MG63 (cell line): ENCODE measurements around the gene ANKRD17. TPM values are rescaled to one million over a fixed set of nuclear protein-coding genes. Genes with fewer than 3 reads are reported as not detected.

Experiments used
- DNase-seq: peaks from one replicate; pipeline ENCODE4 v3.0.0-alpha.2; 2020
- H3K27me3 ChIP-seq: fragments of 250-450 bp; sonication (Bioruptor Pico); 2 replicates; pipeline ENCODE4 v1.5.1; 2020; ENCODE audit warnings: mild to moderate bottlenecking, moderate library complexity
- H3K36me3 ChIP-seq: fragments of 250-450 bp; sonication (Bioruptor Pico); 2 replicates; pipeline ENCODE4 v1.5.1; 2020; ENCODE audit warnings: mild to moderate bottlenecking, moderate library complexity
- H3K4me3 ChIP-seq: fragments of 250-450 bp; sonication (Bioruptor Pico); 2 replicates; pipeline ENCODE4 v1.5.1; 2020; ENCODE audit warnings: mild to moderate bottlenecking, moderate library complexity
- H3K9me3 ChIP-seq: fragments of 250-450 bp; sonication (Bioruptor Pico); 2 replicates; pipeline ENCODE4 v1.5.1; 2020; ENCODE audit warnings: mild to moderate bottlenecking, moderate library complexity
- total RNA-seq: library from RNA; depleted of rRNA; stranded (reverse); fragments of >200 nt; shearing (Covaris generic); gene quantifications from 2 replicates; pipeline ENCODE4 v1.2.3, GENCODE V29; 2014; ENCODE audit warnings: low replicate concordance

ANKRD17 gene
- total RNA-seq, 1 experiment from 2014 or later, result 21.2 TPM

DNA sequence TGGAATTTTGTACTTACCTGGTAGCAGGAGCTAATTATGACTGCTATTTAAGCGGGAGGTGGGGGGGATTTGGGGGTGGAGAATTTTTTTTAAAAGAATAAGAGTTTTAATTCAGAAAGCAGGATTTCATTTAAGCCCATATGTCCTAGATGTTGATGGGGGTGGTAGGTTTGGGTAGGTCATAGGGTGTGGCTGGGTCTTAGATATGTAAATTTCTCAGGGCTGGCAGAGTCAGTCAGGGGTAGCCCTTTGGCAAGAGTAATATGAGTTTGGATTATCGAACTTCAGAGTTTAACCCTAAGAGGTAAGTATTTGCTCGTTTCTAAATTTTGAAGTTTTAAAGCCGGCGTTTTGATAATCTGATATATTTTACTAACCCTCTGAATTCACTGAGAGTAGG is 153.9 kb downstream of the ANKRD17 start:
- Histone ChIP-seq H3K27me3 (no peaks in the 10 kb centered on the region), H3K36me3 (peaks cover 34% of the 10 kb centered on the region), H3K4me3 (no peak overlapping the region), H3K9me3 (no peaks in the 10 kb centered on the region)
- DNase-seq, result no peak

DNA sequence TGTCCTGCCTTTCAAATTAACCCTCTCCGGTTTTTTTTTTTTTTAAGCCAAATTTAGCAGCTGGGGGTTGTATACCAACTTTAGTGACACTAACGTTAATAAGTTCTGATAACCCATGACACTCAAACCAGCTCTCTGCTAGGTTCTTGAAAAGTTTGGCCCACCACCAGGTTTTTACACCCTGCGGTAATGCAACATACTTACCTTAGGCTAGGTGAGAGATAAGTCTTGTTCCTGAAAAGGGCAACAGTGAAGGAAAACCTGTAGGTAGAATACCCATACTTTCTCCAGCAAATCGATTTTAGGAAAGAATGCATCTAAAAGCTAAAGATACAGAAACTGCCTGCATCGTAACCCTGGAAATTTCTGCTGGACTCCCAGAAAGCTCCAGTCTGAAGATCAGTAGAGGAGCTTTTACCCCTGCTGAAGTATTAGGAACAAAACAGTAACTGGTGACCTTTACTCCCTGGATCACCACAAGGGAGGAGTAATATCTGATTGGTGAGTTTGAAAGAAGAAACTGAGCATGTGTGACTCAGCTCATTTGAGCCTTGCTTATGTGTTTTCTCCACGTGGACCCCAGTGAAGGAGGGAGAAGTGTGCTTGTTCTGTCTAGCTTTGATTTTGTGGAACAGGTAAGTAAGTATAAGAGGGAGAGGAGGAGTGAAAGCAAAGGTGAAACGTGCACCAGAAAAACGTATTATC is 154.6 kb downstream of the ANKRD17 start:
- Histone ChIP-seq H3K9me3 (no peaks in the 10 kb centered on the region), H3K4me3 (no peak overlapping the region), H3K27me3 (no peaks in the 10 kb centered on the region), H3K36me3 (peaks cover 29% of the 10 kb centered on the region)
- no peak for DNase-seq

DNA sequence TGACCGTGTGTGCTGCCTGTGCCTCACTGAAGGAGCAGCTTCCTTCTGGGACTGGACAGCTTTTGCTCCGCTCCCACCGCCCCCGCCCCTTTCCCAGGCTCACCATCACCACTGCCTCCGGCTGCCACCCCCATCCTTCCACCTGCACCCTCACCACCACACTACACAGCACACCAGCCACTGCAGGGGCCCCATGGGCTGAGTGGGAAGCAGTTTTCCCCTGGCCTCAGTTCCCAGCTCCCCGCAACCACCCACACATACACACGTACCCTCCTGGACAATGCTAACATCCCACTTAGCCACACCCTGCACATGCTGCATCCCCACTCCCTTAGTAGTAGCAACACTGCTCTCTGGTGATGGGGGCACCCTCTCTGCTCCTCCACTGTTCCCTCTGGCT is 159.5 kb downstream of the ANKRD17 start:
- H3K36me3 ChIP-seq, result peaks cover 37% of the 10 kb centered on the region
- DNase-seq, result no peak
- no peaks in the 10 kb centered on the region for H3K27me3 ChIP-seq
- H3K9me3 ChIP-seq, result no peaks in the 10 kb centered on the region
- no peak overlapping the region for H3K4me3 ChIP-seq

DNA sequence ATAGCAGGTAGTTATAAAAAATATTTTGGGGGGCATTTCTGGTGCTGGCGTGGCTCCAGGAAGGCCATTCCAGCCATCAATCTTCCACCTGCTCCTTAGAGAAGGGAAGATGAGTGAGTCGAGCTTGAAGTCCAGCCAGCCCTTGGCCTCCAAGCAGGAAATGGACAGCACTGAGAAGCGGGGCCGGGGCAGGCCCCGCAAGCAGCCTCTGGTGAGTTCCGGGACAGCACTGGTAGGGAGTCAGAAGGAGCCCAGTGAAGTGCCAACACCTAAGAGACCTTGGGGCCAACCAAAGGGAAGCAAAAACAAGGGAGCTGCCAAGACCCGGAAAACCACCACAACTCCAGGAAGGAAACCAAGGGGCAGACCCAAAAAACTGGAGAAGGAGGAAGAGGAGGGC is 159.9 kb downstream of the ANKRD17 start:
- no peak overlapping the region for H3K4me3 ChIP-seq
- H3K27me3 ChIP-seq, result no peaks in the 10 kb centered on the region
- no peak for DNase-seq
- no peaks in the 10 kb centered on the region for H3K9me3 ChIP-seq
- peaks cover 38% of the 10 kb centered on the region for H3K36me3 ChIP-seq

DNA sequence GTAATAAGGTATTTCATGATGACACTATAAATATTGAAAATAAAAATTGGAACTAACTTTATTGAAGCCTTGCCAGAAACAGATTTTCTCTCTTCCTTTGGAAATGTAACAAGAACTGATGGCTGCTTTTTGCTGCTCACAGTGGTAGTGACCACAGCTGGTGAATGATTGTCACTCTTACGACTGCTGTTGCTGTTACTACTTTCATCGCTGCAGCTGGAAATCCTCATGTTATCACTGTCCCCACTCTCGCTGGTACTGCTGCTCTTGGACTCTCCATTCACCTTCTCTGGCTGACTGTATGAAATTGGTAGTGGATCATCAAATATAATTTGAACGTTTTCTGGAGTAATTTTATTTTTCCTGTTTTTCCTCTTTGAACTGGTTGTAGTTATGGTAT is 160.6 kb downstream of the ANKRD17 start:
- Histone ChIP-seq H3K4me3 (no peak overlapping the region), H3K9me3 (no peaks in the 10 kb centered on the region), H3K27me3 (no peaks in the 10 kb centered on the region), H3K36me3 (peaks cover 40% of the 10 kb centered on the region)
- DNase-seq, result no peak

DNA sequence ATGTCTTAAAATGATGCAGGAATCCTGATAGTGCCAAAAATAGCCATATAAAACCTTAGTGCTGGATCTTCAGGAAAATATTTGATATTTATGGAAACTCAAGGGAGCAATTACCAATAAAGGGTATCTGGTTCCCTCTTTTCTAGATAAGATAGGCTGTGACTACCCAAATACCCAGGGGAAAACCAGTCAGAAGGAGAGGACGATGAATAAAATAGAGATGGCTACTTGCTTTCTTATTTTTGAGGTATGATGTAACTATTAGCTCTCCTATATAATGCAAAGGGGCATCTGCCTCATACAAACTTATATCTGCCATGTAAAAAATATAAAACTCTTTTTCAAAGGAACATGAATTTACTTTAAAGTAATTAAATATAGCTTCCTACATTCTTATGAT is 165.7 kb downstream of the ANKRD17 start:
- Histone ChIP-seq H3K27me3 (no peaks in the 10 kb centered on the region), H3K36me3 (peaks cover 40% of the 10 kb centered on the region), H3K9me3 (no peaks in the 10 kb centered on the region), H3K4me3 (no peak overlapping the region)
- no peak for DNase-seq

DNA sequence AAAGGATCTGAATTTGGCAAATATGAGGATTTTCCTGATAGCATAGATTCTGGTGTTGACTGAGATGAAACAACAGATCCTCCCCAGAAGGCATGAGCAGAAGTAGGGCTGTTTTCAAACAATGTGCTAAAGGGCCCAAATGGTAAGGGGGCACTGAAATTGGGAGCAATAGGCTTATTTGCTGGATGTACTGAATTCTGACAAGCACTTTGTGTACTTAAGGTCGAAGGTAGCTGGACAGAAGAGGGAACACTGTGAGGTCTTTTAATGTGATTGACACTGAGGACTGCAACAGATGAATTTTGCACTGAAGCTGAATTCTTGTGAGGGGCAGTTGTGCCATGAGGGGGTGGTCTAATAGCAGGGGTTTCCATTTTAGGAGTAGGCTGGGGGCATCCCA is 167.9 kb downstream of the ANKRD17 start:
- DNase-seq, result no peak
- Histone ChIP-seq H3K4me3 (no peak overlapping the region), H3K9me3 (no peaks in the 10 kb centered on the region), H3K27me3 (no peaks in the 10 kb centered on the region), H3K36me3 (peaks cover 34% of the 10 kb centered on the region)

DNA sequence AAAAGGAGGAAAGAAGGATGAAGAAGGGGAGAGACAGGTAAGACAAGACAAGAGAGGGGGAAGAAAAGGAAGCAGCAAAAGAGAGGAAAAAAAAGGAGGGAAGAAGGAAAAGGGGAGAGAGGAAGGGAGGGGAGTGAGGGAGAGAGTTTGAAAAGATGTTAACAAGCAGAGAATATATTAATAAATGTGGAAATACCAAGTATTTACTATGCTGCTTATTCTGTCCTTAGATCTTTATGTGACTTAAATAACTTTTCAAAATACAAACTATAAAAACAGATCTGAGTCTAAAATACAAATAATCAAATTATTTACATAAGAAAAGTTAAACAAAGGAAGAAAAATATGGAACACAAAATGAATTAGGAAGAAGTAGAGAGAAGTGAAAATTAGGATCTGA is 170.7 kb downstream of the ANKRD17 start:
- Histone ChIP-seq H3K9me3 (no peaks in the 10 kb centered on the region), H3K27me3 (no peaks in the 10 kb centered on the region), H3K36me3 (peaks cover 29% of the 10 kb centered on the region), H3K4me3 (no peak overlapping the region)
- DNase-seq, result no peak

DNA sequence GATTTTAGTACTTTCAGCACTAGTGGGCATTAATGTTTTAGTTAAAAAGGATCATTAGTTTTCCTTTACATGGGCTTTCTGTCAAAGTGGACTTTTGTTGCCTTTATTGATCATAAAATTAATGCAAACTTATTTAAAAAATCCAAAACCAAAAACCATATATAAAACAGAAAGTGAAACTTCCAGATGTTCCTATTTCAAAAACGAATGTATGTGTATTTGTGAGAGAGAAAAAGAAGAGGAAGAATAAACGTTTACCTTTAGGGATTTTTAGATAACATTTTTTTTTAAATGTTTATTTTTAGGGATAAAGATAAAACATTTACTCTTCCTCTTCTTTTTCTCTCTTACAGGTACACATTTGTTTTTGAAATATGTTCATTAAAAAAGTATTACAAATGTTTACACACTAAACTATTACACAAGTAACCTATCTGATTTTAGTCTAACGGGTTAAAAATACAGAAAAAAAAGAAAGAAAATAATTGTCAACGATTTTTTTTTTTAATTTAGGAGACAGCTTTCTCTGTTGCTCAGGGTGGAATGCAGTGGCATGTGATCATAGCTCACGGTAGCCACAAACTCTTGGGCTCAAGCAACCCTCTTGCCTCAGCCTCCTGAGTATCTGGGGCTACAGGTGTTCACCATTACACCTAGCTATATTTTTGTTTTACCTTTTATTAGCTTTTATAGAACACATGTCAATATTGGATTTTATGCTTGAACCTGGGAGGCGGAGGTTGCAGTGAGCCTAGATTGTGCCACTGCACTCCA is 172.3 kb downstream of the ANKRD17 start:
- H3K4me3 ChIP-seq, result no peak overlapping the region
- no peaks in the 10 kb centered on the region for H3K27me3 ChIP-seq
- peaks cover 21% of the 10 kb centered on the region for H3K36me3 ChIP-seq
- DNase-seq, result no peak
- no peaks in the 10 kb centered on the region for H3K9me3 ChIP-seq

DNA sequence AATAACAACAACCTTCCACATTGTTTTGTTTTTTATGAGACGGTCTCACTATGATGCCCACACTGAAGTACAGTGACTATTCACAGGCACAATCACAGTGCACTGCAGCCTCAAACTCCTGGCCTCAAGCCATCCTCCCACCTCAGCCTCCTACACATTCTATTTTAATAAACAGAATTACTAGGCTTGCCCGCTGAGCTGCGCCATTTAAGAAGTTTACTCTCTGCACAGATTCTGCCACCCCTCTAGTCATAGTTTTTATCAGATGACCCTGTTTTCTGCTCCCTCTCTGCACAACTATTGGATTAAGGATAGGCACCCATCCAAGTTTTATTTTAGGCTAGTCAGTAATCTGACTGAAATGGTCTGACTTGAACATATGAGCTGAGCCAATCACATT is 177.8 kb downstream of the ANKRD17 start:
- Histone ChIP-seq H3K4me3 (no peak overlapping the region), H3K36me3 (peaks cover 23% of the 10 kb centered on the region), H3K27me3 (no peaks in the 10 kb centered on the region), H3K9me3 (no peaks in the 10 kb centered on the region)
- no peak for DNase-seq

DNA sequence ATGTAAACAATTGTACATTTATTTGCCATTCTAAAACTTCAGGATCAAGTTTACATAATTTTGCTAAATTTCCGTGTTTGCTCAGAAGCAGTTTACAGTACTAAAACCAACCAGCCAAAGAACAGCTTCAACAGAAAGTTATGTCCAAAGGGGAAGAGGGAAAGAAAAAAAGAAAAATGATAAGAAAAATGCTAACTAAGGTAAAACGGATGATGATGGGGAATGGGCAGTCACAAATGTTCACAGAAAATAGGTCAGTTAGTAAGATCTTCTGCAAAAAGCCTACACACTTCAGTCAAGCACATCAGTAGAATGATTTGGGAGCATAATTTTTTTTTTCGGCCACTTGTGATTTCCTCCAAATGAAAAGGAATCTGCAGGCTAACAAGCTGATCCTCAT is 182.8 kb downstream of the ANKRD17 start:
- no peaks in the 10 kb centered on the region for H3K9me3 ChIP-seq
- peaks cover 32% of the 10 kb centered on the region for H3K36me3 ChIP-seq
- no peaks in the 10 kb centered on the region for H3K27me3 ChIP-seq
- DNase-seq, result no peak
- no peak overlapping the region for H3K4me3 ChIP-seq

DNA sequence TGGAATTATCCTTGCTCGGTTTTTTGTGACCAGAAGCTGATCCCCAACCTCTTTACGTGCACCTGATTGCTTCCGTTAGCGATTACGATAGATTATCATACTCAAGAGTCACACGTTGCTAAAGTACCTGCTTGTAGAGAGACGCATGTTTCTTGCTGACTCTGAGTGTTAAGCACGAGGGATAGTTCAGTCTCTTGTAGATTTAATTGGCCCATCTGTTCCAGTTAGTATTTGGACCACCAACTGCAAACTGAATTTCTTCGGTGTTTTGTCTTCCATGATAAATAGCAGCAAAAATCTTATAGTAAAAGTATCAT is 188.6 kb downstream of the ANKRD17 start:
- Histone ChIP-seq H3K36me3 (peaks cover 18% of the 10 kb centered on the region), H3K27me3 (no peaks in the 10 kb centered on the region), H3K9me3 (no peaks in the 10 kb centered on the region), H3K4me3 (peak overlapping the region; percentile 66)
- no peak for DNase-seq

DNA sequence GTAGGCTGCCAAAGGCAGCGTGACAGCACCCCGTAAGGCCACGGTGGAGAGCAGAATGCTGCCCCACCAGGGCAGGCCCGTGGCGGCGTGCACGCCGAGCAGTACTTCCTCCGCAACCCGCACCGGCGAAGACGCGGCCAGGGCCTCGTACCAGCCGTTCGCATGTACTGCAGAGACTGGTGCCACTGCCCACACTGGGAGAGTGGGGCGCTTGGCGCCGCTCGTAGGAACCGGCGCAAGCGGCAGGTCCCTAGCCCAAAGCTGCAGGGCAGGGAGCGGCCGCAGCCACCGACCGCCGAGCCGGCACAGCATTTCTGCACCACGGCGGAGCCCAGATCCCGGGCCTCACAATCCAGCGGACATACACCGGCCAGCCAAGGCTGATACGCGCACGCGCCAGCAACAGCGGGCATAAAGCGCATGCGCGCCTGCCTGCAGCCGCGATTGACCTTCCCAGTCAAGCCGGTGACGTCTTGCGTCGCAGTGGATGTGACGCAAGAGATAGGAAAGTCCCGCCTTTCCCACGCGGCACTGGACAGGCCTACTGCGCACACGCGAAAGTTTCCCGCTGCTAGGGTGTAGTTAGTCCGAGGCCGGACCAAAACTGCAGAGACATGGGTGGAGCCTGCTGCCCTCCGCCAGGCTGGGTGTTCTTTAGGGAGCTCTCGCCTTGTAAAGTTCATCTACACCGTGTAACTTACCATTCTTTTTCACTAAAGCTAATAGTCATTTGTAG is 189.1 kb downstream of the ANKRD17 start, which contains the start of gene COX18:
TSS of gene COX18 (minus strand) at position 379 of the 736 bp plus-strand sequence. CDS start at position 312, 67 bp downstream.
- Histone ChIP-seq H3K4me3 (peak within 1 kb of the TSS; percentile 66), H3K27me3 (no peaks in the 10 kb centered on the region), H3K9me3 (no peaks in the 10 kb centered on the region), H3K36me3 (peaks cover 14% of the 10 kb centered on the region)
- DNase-seq, result peak; percentile 93

DNA sequence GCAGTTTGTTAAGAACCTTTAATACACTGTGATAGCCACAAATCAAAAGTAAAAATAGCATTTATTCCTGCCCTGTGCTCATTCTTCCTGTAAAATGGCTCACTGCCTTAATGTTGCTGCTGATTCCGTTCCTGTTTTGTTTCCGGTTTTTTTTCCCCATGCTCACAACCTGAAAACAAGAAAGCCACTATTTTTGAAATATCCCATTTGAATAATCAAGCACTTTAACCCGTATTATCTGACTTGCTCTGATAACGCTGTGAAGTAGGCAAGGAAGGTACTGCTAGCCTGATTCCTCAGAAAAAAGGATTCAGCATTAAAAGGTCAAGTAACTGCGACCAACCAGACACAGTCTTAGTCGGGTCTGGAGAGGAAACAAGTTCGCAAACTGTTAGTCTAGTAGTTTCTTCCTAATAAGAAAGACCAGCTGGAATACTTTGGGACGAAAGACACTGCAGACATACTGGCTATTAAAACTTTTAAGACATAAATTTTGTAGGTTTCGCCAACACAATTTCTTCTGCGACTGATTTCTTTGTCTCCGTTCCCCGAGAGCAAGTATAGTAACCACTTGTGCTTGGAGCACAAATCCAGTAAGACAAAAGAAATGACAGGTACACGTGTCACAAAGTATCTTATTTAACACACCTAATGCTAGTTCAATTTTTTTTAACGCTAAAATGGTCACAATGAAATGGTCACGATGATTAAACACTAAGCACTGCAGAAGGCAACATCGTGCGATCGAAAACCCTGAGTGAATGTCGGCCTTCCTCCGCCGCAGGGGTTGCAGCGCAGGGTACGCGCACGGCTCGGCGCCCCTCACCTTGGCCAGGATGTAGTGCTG is 189.9 kb downstream of the ANKRD17 start:
- Histone ChIP-seq H3K36me3 (peaks cover 13% of the 10 kb centered on the region), H3K4me3 (peak overlapping the region; percentile 66), H3K9me3 (no peaks in the 10 kb centered on the region), H3K27me3 (no peaks in the 10 kb centered on the region)
- no peak for DNase-seq

DNA sequence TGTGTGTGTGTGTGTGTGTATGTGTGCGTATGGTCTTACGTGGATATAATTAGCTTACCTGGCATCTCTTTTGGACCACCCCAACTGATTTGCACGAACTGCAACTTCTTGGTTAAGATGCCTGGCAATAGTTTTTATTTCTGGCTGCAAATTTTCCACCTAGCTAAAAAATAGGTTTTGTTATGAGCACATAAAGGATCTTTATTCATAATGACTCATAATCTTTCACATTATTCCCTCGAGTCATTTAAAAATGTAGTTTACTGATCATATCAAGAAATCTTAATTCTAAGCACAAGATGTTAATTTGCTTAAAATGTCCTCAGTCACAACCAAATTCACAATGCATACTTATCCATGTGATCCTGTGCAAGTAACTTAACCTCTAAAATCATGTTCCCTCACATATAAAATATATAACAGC is 190.6 kb downstream of the ANKRD17 start:
- Histone ChIP-seq H3K36me3 (peaks cover 7% of the 10 kb centered on the region), H3K27me3 (no peaks in the 10 kb centered on the region), H3K9me3 (no peaks in the 10 kb centered on the region), H3K4me3 (peak overlapping the region; percentile 66)
- DNase-seq, result no peak

DNA sequence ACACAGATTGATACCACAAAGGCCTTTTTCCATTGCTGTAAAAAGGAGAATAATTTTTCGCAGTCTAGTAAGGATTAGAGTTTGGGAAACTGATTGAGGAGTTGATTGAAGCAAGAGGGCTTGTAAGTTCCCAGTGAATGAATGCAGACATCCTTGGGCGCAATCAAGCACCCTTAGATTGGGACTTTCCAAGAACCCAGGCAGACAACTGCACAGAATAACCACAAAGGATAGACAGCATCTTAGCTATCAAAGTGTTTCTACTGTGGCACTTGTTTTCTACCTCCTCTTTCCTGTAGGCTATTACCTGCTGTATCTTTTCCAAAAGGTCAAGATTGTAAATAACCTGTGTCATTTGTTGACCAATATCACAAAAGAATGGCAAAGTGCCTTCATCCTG is 191.7 kb downstream of the ANKRD17 start:
- no peaks in the 10 kb centered on the region for H3K9me3 ChIP-seq
- no peak for DNase-seq
- peaks cover 4% of the 10 kb centered on the region for H3K36me3 ChIP-seq
- no peaks in the 10 kb centered on the region for H3K27me3 ChIP-seq
- H3K4me3 ChIP-seq, result no peak overlapping the region

DNA sequence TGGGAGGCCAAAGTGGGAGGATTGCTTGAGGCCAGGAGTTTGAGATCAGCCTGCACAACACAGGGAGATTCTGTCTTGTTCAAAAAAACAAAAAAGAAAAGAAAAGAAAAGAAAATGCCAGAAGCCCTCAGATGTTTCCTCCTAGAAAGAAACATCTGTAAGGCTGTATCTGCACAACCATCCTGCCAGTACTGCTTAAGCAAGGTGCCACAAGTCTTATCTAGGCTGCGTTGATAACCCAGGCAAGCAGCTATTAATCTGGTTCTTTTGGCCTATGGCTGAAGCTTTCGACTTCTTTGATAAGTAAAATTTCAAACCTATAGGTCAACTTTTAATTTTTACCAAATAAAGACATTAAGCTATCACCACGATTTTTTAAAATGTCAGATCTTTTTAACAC is 192.2 kb downstream of the ANKRD17 start:
- no peak for DNase-seq
- H3K36me3 ChIP-seq, result peaks cover 4% of the 10 kb centered on the region
- no peak overlapping the region for H3K4me3 ChIP-seq
- H3K9me3 ChIP-seq, result no peaks in the 10 kb centered on the region
- H3K27me3 ChIP-seq, result no peaks in the 10 kb centered on the region
